ENCODE measurements around the gene NKX2-2.
"Not testable (repeated sequence)": the region's sequence is repeated elsewhere in the genome, so short reads cannot be mapped to it uniquely, and the experiment has no call there.

NKX2-2 gene

DNA sequence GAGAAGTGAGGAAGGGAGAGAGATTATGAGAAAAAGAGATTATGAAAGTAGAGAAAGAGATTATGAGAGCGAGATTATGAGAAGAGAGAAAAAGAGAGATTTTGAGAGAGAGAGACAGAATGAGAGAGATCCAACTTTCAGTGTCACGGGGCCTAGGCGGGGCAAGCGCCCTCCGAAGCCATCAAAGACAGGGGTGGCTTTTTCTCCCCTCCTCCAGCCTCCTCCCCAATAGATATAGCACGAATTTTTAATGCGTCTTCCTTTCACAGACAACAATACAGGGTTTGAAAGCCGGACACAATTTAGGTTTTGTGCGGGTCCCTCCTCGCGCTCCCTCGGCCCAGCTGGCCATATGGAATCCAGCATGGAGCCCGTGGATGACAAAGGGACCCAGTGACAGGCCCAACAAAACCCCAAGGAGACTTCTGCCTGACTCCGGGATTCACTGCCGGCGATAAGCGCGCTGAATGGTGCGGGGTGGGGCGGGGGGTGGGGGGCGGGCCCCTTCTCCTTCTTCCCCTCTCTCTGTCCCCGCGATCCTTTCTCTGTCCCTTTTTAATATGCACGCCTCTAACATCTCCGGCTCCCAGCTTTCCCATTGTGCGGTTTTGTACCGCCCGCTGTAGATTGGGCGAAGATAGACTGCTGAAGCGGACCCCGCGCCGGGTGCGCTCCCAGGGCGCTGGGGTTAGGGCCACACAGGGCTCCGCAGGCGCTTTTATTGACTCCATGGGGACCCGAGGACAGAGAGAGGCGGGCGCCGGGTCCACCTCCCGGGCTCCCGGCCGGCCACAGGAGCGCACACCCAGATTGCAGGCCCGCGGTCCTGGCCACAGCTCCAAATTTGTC lies 5.4 kb downstream of the NKX2-2 start:
- DNase-seq: no peak

DNA sequence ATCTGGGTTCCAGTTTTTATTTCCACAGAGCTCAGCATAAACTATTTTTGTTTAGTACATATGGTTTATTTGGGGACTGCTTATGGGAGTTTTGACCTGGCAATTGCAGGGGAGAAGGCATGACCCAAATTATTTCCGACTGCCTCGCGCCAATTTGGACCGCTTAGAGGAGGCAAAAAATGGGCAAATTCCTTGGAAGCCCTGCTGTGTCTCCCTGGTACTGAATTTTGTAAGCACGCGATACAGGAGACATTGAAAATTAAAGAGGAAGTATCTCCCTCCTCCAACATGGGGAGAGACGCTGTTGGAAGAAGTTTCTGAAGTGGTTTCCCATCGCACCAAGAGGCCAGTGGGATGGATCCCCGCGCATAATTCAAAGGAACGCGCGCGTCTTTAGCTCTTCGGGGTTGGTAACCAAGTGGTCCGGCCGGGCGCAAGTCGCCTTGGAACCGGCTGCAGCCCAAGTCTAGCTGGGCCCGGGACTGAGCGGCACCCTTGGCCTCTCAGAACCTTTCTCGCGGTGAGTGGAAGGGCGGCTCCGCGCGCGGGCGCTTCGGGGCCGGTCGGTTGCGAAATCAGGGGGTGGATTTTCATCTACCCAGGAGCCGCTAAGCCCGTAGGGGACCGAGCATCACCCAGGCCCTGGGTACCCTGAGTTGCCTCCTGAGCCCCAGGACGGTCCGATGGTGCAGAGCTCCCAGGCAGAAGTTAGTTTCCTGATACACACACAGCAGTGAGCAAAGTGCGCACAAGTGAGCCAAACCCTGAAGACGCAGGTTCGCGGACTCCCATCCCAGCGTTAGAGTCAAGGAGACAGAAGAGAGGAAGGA lies 6.2 kb downstream of the NKX2-2 start:
- DNase-seq: no peak

DNA sequence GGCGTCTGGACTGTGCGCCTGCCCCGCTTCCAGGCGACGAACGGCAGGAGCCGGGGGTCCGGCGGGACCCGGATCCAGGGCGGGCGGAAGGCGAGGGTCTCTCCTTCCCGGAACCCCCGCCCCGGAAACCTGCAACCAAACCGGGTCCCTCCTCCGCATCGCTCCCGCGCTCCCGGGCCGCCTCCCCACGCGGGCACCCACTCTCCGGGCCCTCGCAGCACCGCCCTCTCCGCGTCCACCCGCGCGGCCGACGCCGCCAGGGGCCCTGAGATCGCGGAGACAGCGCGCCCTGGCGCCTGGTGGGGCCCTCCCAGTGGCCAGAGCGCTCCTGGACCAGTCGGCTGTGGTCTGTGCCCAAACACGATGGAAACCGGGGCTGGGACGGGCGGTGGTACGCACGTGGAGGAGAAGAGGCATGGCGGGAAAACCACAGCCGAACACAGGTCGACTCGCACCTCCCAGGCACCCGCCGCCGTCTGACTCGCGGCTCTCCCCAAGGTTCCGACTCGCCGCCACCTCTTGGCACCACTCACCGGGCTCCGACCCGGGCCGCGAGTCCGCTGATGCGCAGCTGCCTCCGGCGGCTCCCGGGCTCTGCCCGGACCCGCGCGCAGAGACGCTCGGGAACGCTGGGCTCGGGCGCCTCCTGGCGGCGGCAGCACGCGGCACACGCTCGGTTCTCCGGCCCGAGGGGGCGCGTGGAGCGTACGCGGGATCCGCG lies 7.9 kb downstream of the NKX2-2 start:
- peak; percentile 78 for DNase-seq

DNA sequence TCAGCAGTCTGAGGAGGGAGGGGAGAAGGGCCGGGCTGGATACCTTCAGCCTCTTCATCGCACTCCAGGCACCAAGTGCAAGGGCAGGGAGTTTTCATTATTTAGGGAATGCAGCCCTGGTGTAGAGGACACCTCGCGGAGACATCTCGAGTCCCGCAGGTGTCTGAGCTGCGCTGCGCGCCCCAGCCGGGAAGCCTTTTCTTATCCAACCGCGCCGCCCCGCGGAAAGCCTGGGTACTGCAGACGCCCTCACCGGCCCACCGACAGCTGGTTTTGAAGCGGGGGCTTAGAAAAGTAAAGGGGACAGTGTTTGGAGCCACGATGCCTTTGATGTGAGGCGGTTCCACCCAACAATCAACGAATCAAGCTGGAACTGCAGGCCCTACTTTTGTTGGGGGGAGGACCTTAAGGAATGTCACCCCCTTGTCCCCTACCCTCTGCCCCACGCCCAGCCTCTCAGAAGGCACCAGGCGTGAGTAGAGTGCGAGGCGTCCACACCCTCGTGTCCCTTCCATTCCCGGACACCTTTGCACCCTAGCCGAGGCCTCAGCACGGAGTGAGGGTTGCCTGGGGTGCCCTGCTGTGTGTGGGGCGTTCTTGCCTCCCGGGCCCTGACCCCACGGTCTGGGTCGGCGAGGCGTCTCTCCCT lies 8.6 kb downstream of the NKX2-2 start:
- peak; percentile 85 for DNase-seq

DNA sequence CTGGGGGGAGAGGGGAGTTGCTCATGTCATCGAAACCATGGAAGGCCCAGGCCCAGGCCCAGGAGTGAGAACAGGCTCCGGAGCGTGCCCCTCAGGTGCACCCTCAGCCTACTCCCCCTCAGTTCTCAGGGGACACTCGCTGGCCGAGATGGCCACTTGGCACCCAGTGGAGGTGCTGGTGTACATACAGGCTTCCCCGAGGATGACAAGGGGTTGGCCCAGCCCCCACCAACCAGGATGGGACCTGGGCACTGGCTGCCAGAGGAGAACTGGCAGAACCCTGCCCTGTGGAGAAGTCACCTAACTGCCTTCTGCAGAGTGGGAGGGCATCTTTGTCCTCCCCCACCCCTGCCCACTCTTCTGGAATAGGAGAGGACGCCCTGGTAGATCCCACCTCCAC lies 9.5 kb downstream of the NKX2-2 start:
- no peak for DNase-seq

DNA sequence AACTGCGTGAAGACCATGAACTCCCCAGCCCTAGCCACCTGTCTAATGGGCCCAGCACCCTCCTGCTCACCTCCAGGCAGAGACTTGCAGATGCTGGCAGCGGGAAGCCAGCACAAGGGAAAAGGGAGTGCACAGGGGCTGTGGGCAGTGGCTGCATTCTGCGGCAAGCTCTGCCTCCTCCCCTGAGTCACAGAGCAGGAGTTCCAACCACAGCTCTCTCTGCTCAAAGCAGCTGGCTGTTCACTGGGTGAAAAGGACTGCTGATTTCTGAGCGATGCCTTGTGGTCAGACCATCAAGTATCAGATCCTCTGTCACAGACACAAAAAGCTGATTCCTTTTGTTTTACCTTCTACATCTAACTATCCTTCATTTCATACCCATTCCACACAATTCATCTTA lies 10.5 kb downstream of the NKX2-2 start:
- DNase-seq: peak; percentile 47

DNA sequence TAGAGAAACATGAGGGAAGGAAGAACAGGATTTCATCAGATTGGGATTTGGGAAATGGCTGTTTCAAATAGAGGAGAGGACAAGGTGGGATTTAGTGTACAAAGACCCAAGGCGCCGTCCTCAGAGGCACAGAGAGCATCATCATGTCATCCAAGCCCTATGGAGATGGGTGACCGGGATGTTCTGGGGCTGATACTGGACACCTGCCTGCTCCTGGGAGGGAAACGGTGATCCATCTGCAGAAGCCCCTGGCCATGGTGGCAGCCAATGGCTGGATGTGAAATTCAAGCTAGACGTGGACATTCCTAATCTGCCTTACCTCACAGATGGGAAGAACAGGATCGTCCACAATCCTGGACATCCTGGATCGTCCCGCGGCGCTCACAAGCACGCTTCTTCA lies 12.7 kb downstream of the NKX2-2 start:
- DNase-seq: no peak

DNA sequence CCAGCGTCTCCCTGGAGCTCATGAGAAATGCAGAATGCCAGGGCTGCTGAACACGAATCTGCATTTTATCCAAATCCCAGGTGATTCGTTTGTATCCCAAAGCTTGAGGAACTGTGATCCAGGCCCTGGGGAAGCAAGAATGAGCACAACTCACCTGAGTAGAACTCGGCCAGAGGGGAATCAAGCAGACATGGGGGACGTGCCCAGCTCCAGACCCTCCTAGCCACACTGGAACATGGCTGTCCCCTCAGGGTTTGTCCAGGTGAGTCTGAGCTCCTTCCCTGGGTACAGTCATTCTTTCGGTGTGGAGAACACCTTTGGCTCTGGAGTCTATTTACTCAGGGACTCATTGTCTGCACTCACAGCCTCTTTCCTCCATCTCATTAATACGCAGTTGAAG lies 13.3 kb downstream of the NKX2-2 start:
- DNase-seq: no peak

DNA sequence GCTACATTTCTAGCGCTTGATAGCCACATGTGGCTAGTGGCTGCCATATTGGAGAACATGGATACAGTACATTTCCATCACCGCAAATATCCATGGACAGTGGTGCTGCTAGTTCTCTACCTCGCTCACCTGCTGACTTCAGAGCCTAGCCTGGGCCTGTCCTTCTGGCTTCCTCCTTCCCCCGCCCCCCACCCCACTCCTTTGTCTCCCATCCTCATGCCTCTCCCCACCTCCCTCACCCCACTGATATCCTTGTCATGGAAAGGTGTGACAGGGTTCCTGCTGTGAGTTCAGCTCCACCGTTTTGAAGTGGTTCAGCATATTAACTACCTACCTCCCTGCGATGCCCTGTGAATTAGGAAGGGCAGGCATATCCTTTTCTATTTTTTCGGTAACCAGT lies 14.2 kb downstream of the NKX2-2 start:
- DNase-seq: no peak

DNA sequence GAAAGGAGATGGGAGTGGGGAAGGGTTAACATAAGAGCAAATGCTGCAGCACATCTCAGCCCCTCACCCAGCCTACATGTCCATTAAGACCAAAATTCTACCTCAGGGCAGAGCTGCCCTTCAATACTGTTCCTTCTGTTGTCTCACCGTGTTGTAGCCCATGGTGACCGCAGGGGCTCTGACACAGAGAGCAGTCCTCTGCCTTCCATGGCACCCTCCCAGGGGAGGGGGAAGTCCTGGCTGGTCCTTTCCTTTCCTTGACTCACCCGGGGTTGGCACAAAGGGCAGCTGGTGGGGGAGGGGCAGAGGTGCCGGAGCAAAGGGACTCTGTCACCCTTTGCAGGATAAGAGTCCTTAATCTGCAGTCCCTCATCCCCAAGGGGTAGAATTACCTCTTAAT lies 15.2 kb downstream of the NKX2-2 start:
- no peak for DNase-seq

DNA sequence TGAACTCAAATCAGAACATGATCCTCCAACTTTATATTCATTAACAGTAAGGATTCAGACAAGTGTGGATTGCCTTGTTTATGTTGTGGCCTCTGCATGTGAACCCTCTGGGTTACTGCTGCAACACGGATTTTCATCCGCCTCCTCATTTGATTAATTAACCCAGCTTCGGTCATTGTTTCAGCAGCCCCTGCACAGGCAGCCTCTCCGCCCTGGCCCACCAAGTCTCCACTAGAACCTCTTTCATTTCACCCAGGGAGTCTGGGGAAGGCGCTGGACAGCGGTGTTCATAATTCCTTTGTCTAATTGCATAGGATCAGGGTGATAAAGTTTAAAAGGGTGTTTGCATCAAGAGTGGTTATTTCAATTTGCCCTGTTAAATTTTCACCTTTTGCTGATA lies 15.7 kb downstream of the NKX2-2 start:
- DNase-seq: no peak

DNA sequence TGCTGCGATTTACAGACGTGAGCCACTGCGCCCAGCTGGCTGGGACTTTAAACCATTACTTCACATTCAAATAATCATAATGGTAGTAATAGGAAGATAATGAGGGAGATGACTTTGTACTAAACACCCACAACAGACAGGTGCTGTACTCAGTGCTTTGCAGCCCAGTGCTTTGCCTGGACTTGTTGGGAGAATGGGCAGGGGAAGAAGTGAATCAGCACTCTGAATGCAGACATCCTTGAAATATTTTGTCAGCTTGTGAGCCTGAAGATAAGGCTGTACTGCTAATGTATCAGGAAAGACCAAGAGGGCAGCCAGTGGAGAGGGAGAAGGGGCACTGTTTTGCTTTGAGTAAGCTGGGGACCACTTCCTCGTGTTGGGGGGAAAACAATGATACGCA lies 17.4 kb downstream of the NKX2-2 start:
- no peak for DNase-seq

DNA sequence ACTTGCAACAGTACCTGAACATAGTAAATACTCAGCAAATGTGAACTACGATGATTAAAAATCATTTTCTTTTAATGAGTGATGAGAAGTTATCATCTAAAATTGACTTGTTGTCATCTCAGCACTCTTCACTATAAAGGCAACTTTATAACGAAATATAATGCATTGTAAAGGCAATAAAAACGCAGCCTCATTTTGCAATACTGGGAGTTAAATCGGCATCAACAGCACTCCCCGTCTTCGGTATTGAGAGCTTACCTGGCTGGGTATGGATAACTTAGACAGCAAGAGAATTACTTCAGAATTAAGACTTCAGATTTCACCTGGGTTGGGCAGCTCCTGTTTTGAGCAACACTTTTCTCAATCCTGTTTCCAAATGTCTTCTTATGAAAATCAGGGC lies 20.8 kb downstream of the NKX2-2 start:
- DNase-seq: no peak

DNA sequence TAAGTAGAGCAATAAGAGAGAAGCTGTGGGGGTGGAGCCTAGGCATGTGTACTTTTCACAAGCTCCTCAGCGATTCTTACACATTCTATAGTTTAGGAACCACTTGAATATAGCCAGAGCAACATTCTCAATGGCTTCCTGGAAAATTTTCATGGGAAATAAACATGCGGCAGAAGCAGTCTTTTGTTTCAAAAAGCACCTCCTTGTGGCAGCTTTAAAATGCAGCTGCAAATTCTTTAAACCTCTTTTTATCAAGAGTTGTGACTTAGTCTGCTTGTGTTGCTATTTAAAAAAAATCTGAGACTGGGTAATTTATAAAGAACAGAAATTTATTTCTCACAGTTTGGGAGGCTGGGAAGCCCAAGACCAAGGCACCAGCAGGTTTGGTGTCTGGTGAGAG lies 23.8 kb downstream of the NKX2-2 start:
- no peak for DNase-seq

DNA sequence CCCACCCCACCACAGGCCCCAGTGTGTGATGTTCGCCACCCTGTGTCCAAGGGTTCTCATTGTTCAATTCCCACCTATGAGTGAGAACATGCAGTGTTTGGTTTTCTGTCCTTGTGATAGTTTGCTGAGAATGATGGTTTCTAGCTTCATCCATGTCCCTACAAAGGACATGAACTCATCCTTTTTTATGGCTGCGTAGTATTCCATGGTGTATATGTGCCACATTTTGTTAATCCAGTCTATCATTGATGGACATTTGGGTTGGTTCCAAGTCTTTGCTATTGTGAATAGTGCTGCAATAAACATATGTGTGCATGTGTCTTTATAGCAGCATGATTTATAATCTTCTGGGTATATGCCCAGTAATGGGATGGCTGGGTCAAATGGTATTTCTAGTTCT lies 33.7 kb downstream of the NKX2-2 start:
- not testable (repeated sequence) for DNase-seq

DNA sequence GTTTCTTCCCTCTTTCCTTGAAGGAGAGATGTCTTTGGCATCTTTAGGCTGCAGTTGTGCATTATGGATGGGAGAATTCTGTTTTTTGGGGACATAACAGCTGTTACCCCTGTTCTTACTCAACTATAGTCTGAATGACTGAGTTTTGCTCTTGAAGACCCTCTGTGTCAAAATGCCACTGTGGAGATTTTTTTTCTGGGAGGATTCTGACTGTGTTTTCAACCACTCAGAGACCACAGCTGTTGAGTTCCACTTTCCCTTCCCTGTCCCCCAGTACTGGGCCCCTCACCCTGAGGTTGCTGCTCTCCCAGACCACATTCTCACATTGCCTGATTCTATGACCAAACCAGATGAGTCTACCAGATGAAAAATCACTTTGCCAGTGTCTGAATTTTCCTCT lies 48.1 kb downstream of the NKX2-2 start:
- DNase-seq: no peak

DNA sequence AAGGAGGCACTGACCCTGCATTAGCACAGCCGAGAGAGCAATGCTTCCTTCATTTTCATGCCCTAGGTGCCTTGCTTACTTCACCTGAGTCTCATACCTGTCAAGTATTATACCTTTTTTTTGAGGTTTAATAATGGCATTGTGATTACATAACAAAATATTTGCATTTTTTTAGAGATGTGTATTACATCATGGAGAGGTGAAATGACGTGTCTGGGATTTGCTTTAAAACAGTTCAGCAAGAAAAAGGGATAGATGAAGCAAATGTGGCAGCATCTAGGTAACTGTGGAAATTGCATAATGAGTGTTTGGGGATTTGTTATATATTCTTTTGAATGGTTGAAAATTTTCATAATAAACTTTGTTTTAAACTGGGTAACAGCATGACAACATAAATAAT lies 48.9 kb downstream of the NKX2-2 start:
- no peak for DNase-seq

All from activated CD4-positive, alpha-beta T cell treated with anti-CD3 and anti-CD28 coated beads, Interleukin-2, Interleukin-6, amounts not matched to agents 100 ng/mL and 50 ng/mL, durations not matched to agents 16 hours and 8 hours (primary cell).